ENCODE measurements around the gene SRP9. TPM values are rescaled to one million over a fixed set of nuclear protein-coding genes. Genes with fewer than 3 reads are reported as not detected.

The SRP9 gene
- polyA plus RNA-seq, 1 donor (not counting 4 experiments of a cell fraction or from before 2014, with no cell fraction given): 441 TPM

DNA sequence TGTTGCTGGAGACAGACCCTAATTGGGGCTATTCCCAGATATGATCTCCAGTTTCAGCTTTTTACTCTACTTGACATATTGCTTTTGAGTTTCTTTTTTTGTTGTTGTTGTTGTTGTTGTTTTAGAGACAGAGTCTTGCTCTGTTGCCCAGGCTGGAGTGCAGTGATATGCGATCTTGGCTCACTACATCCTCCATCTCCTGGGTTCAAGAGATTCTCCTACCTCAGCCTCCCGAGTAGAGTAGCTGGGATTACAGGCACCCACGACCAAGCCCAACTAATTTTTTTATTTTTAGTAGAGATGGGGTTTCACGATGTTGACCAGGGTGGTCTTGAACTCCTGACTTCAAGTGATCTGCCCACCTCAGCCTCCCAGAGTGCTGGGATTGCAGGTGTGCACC, 1.3 kb upstream of the SRP9 start:
- H3K4me3 ChIP-seq (ENCODE audit: control insufficient read depth in 2 of 3, extremely low read depth in 1 of 3, insufficient read depth in 2 of 3, low read depth in 1 of 3, low read length in 3 of 3): no peak overlapping the region
- H2AFZ ChIP-seq (ENCODE audit: control insufficient read depth, low read length): no peak overlapping the region
- no peaks in the 10 kb centered on the region for H3K27me3 ChIP-seq (ENCODE audit: control insufficient read depth, extremely low read depth, insufficient read depth, low read length)
- H3K9me1 ChIP-seq (ENCODE audit: control insufficient read depth, extremely low read depth, insufficient read depth, low read length): peaks cover 2% of the 10 kb centered on the region
- no peak overlapping the region for H3K9ac ChIP-seq (ENCODE audit: control insufficient read depth, extremely low read depth, insufficient read depth, low read length)
- H3K4me1 ChIP-seq (ENCODE audit: control insufficient read depth, extremely low read depth, insufficient read depth, low read length): peaks cover 28% of the 10 kb centered on the region
- H3K79me2 ChIP-seq (ENCODE audit: control insufficient read depth, insufficient read depth, low read length): peaks cover 34% of the 10 kb centered on the region
- dilution Hi-C loops (cut with MboI; ENCODE audit: extremely low pct_ligation_motif_present, low sequenced_read_pairs): no loop called here
- DNase-seq (ENCODE audit: low read depth, low spot score) (no peak), FAIRE-seq (no peak)
- no peak for TF ChIP-seq EZH2 (IDR thresholded peaks at IDR 0.05; ENCODE audit: low read length)
- TF ChIP-seq CTCF (optimal IDR thresholded peaks at IDR 0.05 in 1 of 3, IDR thresholded peaks at IDR 0.05 in 1 of 3, conservative IDR thresholded peaks at IDR 0.05 in 1 of 3; ENCODE audit: extremely low read depth in 1 of 3, insufficient read depth in 2 of 3, low read length in 3 of 3): no peak
- no peak overlapping the region for H3K4me2 ChIP-seq (ENCODE audit: control insufficient read depth, extremely low read depth, insufficient read depth, low read depth, low read length)
- H4K20me1 ChIP-seq (ENCODE audit: control insufficient read depth, extremely low read depth, insufficient read depth, low read length): peaks cover 9% of the 10 kb centered on the region
- H3K36me3 ChIP-seq (ENCODE audit: control insufficient read depth in 2 of 2, extremely low read depth in 1 of 2, insufficient read depth in 2 of 2, low read length in 2 of 2): peaks cover 2 to 7% of the 10 kb centered on the region in 2 experiments
- no peaks in the 10 kb centered on the region for H3K9me3 ChIP-seq (ENCODE audit: control insufficient read depth, low read depth, low read length)
- no peak overlapping the region for H3K27ac ChIP-seq (ENCODE audit: control insufficient read depth, insufficient read depth, low read length)

DNA sequence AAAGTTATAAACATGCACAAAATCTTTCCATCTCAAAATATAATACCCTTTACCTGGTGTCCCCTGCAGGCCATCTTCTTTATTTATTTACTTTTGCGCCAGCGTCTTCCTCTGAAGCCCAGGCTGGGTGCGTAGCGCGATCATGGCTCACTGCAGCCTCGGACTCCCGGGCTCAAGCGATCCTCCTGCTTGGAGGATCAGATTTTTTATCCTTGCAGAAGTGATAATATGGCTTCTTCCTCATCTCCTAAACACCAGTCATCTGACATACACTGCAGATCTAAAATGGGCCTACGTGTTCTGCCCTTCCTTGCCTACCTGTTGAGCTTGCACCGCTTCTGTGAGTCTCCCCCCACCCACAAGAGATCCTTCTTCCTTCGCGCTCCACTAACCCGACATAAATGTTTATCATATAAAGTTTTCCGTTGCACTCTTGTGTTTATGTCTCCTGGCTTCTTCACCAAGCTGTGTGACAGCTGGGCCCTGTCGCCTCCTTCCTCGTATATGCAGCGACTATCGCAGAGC, 506 bp upstream of the SRP9 start:
- peaks cover 2 to 7% of the 10 kb centered on the region in 2 experiments for H3K36me3 ChIP-seq (ENCODE audit: control insufficient read depth in 2 of 2, extremely low read depth in 1 of 2, insufficient read depth in 2 of 2, low read length in 2 of 2)
- peaks cover 27% of the 10 kb centered on the region for H3K4me1 ChIP-seq (ENCODE audit: control insufficient read depth, extremely low read depth, insufficient read depth, low read length)
- dilution Hi-C loops (cut with MboI; ENCODE audit: extremely low pct_ligation_motif_present, low sequenced_read_pairs): no loop called here
- H3K4me2 ChIP-seq (ENCODE audit: control insufficient read depth, extremely low read depth, insufficient read depth, low read depth, low read length): peak overlapping the region; percentile 84
- peak overlapping the region; percentile 68 to 82 (median 72) for H3K4me3 ChIP-seq (ENCODE audit: control insufficient read depth in 2 of 3, extremely low read depth in 1 of 3, insufficient read depth in 2 of 3, low read depth in 1 of 3, low read length in 3 of 3)
- peaks cover 42% of the 10 kb centered on the region for H3K79me2 ChIP-seq (ENCODE audit: control insufficient read depth, insufficient read depth, low read length)
- TF ChIP-seq CTCF (optimal IDR thresholded peaks at IDR 0.05 in 1 of 3, IDR thresholded peaks at IDR 0.05 in 1 of 3, conservative IDR thresholded peaks at IDR 0.05 in 1 of 3; ENCODE audit: extremely low read depth in 1 of 3, insufficient read depth in 2 of 3, low read length in 3 of 3) (no peak), EZH2 (IDR thresholded peaks at IDR 0.05; ENCODE audit: low read length) (no peak)
- no peaks in the 10 kb centered on the region for H3K9me3 ChIP-seq (ENCODE audit: control insufficient read depth, low read depth, low read length)
- FAIRE-seq (no peak), DNase-seq (ENCODE audit: low read depth, low spot score) (no peak)
- H3K9ac ChIP-seq (ENCODE audit: control insufficient read depth, extremely low read depth, insufficient read depth, low read length): peak overlapping the region; percentile 73
- H4K20me1 ChIP-seq (ENCODE audit: control insufficient read depth, extremely low read depth, insufficient read depth, low read length): peaks cover 9% of the 10 kb centered on the region
- H2AFZ ChIP-seq (ENCODE audit: control insufficient read depth, low read length): peak overlapping the region; percentile 84
- H3K27ac ChIP-seq (ENCODE audit: control insufficient read depth, insufficient read depth, low read length): peak overlapping the region; percentile 90
- peaks cover 2% of the 10 kb centered on the region for H3K9me1 ChIP-seq (ENCODE audit: control insufficient read depth, extremely low read depth, insufficient read depth, low read length)
- H3K27me3 ChIP-seq (ENCODE audit: control insufficient read depth, extremely low read depth, insufficient read depth, low read length): no peaks in the 10 kb centered on the region
